ENCODE data around the gene STAT1. TPM values are rescaled to one million over a fixed set of nuclear protein-coding genes. Genes with fewer than 3 reads are reported as not detected.

STAT1 gene
- polyA plus RNA-seq, 1 experiment: 130 TPM

DNA sequence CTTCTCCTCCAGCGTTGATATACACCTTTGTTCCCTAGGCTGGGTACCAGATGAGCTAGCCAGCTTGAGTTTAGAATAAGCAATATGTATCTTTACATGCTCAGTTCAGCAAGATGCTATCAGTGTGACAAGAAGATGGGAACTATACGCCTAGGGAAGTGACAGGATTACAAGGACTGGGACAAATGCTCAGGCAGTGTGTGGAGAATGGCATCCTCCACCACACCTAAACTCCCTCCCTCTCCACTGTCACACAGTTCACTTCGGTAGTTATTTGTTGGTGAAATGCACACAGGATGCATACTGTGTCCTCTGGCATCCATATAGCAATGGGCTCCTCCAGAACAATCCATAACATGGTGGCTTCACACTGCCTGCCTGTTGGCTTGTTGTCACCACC is 7.7 kb downstream of the STAT1 start:
- CTCF ChIA-PET: interaction anchor here (0.9 kb wide), 1 partner anchor 11 kb away, joined by 3 read pairs; no protein-coding TSS in a partner anchor
- H3K4me3 ChIP-seq (ENCODE audit: low read depth, low read length): no peak overlapping the region
- no peak for TF ChIP-seq CTCF (IDR thresholded peaks at IDR 0.05; ENCODE audit: low read depth, low read length)
- peaks cover 3% of the 10 kb centered on the region; the same call in 1 of the 2 replicates for H3K9me3 ChIP-seq (ENCODE audit: control insufficient read depth, insufficient read depth, low read length)
- no peaks in the 10 kb centered on the region for H3K27me3 ChIP-seq (ENCODE audit: control insufficient read depth, insufficient read depth, low read length)
- H3K27ac ChIP-seq (ENCODE audit: low read depth, low read length): no peak overlapping the region
- no peak for DNase-seq (ENCODE audit: low read depth, low spot score)
- POLR2A ChIA-PET: no interaction called here

- CTCF ChIA-PET: no interaction called here
- POLR2A ChIA-PET: no interaction called here
- H3K27me3 ChIP-seq (ENCODE audit: control insufficient read depth, insufficient read depth, low read length): no peaks in the 10 kb centered on the region
- H3K27ac ChIP-seq (ENCODE audit: low read depth, low read length): no peak overlapping the region
- no peak for DNase-seq (ENCODE audit: low read depth, low spot score)
- peaks cover 3% of the 10 kb centered on the region; the same call in 1 of the 2 replicates for H3K9me3 ChIP-seq (ENCODE audit: control insufficient read depth, insufficient read depth, low read length)
- no peak overlapping the region for H3K4me3 ChIP-seq (ENCODE audit: low read depth, low read length)
- TF ChIP-seq CTCF (IDR thresholded peaks at IDR 0.05; ENCODE audit: low read depth, low read length): no peak
Observed at GRCh38 chr2:191003405-191004309, 10.3 kb downstream of the STAT1 start.

- Histone ChIP-seq H3K27me3 (ENCODE audit: control insufficient read depth, insufficient read depth, low read length) (no peaks in the 10 kb centered on the region), H3K4me3 (ENCODE audit: low read depth, low read length) (no peak overlapping the region), H3K27ac (ENCODE audit: low read depth, low read length) (no peak overlapping the region), H3K9me3 (ENCODE audit: control insufficient read depth, insufficient read depth, low read length) (peaks cover 3% of the 10 kb centered on the region; the same call in 1 of the 2 replicates)
- TF ChIP-seq CTCF (IDR thresholded peaks at IDR 0.05; ENCODE audit: low read depth, low read length): no peak
- DNase-seq (ENCODE audit: low read depth, low spot score): no peak
- CTCF ChIA-PET: no interaction called here
- POLR2A ChIA-PET: no interaction called here
Observed at GRCh38 chr2:191001624-191002023, 12.3 kb downstream of the STAT1 start.

- Histone ChIP-seq H3K4me3 (ENCODE audit: low read depth, low read length) (no peak overlapping the region), H3K27me3 (ENCODE audit: control insufficient read depth, insufficient read depth, low read length) (no peaks in the 10 kb centered on the region), H3K27ac (ENCODE audit: low read depth, low read length) (no peak overlapping the region), H3K9me3 (ENCODE audit: control insufficient read depth, insufficient read depth, low read length) (peaks cover 3% of the 10 kb centered on the region; the same call in 1 of the 2 replicates)
- ChIA-PET POLR2A (no interaction called here), CTCF (interaction anchor here (0.6 to 1.5 kb wide), 2 partner anchors 11 to 19 kb away, joined by 3 read pairs; no protein-coding TSS in a partner anchor)
- TF ChIP-seq CTCF (IDR thresholded peaks at IDR 0.05; ENCODE audit: low read depth, low read length): no peak
- DNase-seq (ENCODE audit: low read depth, low spot score): no peak
Observed at GRCh38 chr2:191001032-191001431, 12.9 kb downstream of the STAT1 start.
